GM13976 (cell line): ENCODE measurements around the gene C3orf62.

Experiments used
- DNase-seq: peaks from one replicate; pipeline ENCODE4 v3.0.0; 2012; ENCODE audit warnings: low spot score
- CTCF ChIP-seq: IDR thresholded peaks from 2 replicates; pipeline ENCODE4 v1.5.1; 2012; ENCODE audit warnings: borderline replicate concordance, mild to moderate bottlenecking; ENCODE audit not compliant: insufficient read depth; ENCODE audit errors: extremely low read depth, missing control alignments, control extremely low read depth
- in situ Hi-C: fragments of 300-500 bp; cut with MboI; formaldehyde crosslinking; loops from one replicate; pipeline ENCODE4 v1.12.0; 2022; ENCODE audit warnings: low sequenced_read_pairs, mixed read lengths, inconsistent platforms; ENCODE audit not compliant: unreplicated experiment

C3orf62 gene

GRCh38 chr3:49276475-49277382 lies at the start of gene C3orf62:
TSS of gene C3orf62 (minus strand) at chr3:49277232. CDS start at chr3:49276872, 360 bp downstream.
- DNase-seq, result peak; percentile 92
- no peak for TF ChIP-seq CTCF
- in situ Hi-C loops, result no loop called here

- no peak for TF ChIP-seq CTCF
- in situ Hi-C loops, result no loop called here
- no peak for DNase-seq
These were observed 47.7 kb upstream of the C3orf62 start for GRCh38 chr3:49324768-49325167.

- in situ Hi-C loops, result no loop called here
- no peak for TF ChIP-seq CTCF
- no peak for DNase-seq
These were observed 39.8 kb upstream of the C3orf62 start for GRCh38 chr3:49316696-49317457.

- no peak for DNase-seq
- in situ Hi-C loops, result no loop called here
- no peak for TF ChIP-seq CTCF
These were observed 37.1 kb upstream of the C3orf62 start for GRCh38 chr3:49313896-49314688.

GRCh38 chr3:49311283-49311682 lies 34.3 kb upstream of the C3orf62 start:
- in situ Hi-C loops, result no loop called here
- TF ChIP-seq CTCF, result no peak
- DNase-seq, result peak; percentile 36

- TF ChIP-seq CTCF, result no peak
- DNase-seq, result no peak
- in situ Hi-C loops, result no loop called here
These were observed 33.6 kb upstream of the C3orf62 start for GRCh38 chr3:49310677-49311076.
